H1 (cell line): Measurements from ENCODE around the gene ACYP2. TPM values are rescaled to one million over a fixed set of nuclear protein-coding genes. Genes with fewer than 3 reads are reported as not detected.

ENCODE experiments used
- NRF1 ChIP-seq: IDR thresholded peaks from 2 replicates; pipeline ENCODE4 v1.6.1; 2011; ENCODE audit warnings: mild to moderate bottlenecking, low read depth, low read length, improper control_type of control experiment
- SAP30 ChIP-seq: fragments of 300-600 bp; sonication (generic); IDR thresholded peaks from 2 replicates; pipeline ENCODE4 v1.7.1; 2012; ENCODE audit warnings: low read length, moderate library complexity, mild to moderate bottlenecking, inconsistent platforms; ENCODE audit not compliant: insufficient read depth, insufficient replicate concordance
- polyA plus RNA-seq, 7 experiments: library from polyadenylated mRNA; depleted of rRNA in 3 of 7; stranded (reverse) in 5 of 7; unstranded in 2 of 7; fragments of >200 nt in 5 of 7; fragments of 200-250 nt in 2 of 7; gene quantifications; 1 replicate in 5 of 7; 2 replicates in 1 of 7; 4 replicates in 1 of 7; pipeline versions ENCODE4 v1.2.1 to v1.2.3, GENCODE V29; 2011 to 2013; ENCODE audit warnings: missing spikeins in 2 of 7, mixed read lengths in 2 of 7
- total RNA-seq: library from RNA; stranded (reverse); fragmentation: NEBNext Ultra II Directional; extraction: Animal tissue kit (Norgen Biotek cat#: 25700); gene quantifications from 2 replicates; pipeline ENCODE4 v1.2.1, GENCODE V29; 2021
- TF ChIP-seq, protein P1 (sequence below): IDR thresholded peaks from 2 replicates; pipeline ENCODE4 v1.6.1; 2011; ENCODE audit warnings: low read length, improper control_type of control experiment

Gene ACYP2
- total and polyA plus RNA-seq, 2 of the 8 experiments (the other 6 are each of a cell fraction or from before 2014, with no cell fraction given) = 3.4 to 4.4 TPM

DNA sequence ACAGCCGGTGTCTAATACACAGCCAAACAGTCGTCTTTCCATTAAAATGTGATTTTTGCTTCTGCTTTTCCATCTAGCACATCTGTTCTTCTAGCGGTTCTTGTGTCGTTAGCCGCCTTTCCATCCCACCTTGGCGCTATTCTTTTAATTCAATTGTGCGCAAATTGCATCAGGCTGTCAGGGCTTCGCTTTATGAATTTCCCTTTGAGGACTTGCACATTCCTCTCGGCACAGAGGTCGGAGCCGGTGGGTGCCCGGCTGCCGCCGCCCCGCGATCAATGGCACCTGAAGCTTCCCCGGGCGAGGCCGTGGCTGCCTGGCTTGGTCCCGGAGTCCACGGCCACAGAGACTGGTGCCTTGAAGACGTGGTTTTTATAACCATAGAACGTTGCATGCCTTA is 174.5 kb downstream of the ACYP2 start (continued):
- TF ChIP-seq SAP30 = no peak
- TF ChIP-seq, protein P1, sequence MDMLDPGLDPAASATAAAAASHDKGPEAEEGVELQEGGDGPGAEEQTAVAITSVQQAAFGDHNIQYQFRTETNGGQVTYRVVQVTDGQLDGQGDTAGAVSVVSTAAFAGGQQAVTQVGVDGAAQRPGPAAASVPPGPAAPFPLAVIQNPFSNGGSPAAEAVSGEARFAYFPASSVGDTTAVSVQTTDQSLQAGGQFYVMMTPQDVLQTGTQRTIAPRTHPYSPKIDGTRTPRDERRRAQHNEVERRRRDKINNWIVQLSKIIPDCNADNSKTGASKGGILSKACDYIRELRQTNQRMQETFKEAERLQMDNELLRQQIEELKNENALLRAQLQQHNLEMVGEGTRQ = no peak
- no peak for TF ChIP-seq NRF1
